NCI-H1930 (cell line): ENCODE results near the gene BRD2.
"Not testable (repeated sequence)": the region's sequence is repeated elsewhere in the genome, so short reads cannot be mapped to it uniquely, and the experiment has no call there.

Experiments used
- DNase-seq, 2 experiments: peaks; one replicate each; lab custom pipeline; 2025; lab: John Stamatoyannopoulos, UW

The BRD2 gene

DNA sequence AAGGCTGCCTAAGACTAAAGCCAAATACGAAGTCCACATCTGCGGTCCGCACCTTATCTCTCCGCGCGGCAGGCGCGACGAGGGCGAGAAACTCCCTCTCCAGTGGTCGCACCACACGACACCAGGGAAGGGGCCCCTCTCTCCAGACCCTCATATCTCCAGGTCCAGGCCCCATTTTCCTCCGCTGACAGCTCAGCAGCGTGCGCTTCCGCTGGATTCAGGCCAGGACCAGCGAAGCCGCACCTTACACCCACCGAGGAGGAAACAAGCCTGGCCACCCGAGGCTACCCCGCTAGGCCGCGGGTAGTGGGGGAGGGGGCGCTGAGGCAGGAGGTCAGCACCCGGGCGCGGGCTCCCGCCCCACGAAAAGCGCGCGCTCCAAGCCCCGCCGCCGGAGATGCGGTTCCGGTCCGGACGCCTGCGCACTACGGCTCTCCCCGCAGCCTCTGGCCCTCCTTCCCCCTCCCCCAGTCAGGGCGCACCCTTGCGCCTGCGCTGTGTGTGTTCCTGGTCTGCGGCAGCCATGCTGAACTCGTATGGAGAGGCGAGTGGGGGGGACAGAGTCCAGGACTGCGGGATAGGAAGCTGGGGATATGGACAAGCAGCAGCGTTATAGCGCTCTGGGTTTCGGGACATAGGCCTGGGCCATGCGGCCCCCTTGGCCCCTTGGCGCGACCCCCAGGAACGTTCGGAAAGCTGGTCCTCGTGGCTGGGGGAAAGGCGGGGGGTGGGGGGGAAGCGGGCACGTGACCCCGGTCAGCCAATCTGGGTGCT lies at the start of gene BRD2:
TSS of gene BRD2 (plus strand) at position 502 of the 774 bp plus-strand sequence. CDS start 4,305 bp downstream, outside the sequence.
- peak; percentile 90 to 96 for DNase-seq

DNA sequence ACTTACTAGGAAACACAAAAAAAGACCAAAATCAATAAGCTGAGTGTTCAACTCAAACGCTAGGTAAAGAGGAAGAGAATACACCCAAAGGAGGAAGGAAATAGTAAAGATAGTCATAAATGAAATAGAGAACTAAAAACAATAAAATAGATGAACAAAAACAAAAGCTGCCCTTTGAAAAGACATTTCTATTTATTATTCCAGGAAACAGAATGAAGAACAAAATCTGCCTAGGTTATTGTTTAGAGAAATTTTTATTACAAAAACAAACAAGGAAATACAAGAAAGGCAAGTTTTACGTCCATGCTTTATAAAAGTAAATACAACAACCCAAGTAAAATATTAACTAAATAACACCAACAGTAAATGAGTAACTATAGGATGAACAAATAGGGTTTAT lies 47.7 kb upstream of the BRD2 start:
- no peak for DNase-seq

DNA sequence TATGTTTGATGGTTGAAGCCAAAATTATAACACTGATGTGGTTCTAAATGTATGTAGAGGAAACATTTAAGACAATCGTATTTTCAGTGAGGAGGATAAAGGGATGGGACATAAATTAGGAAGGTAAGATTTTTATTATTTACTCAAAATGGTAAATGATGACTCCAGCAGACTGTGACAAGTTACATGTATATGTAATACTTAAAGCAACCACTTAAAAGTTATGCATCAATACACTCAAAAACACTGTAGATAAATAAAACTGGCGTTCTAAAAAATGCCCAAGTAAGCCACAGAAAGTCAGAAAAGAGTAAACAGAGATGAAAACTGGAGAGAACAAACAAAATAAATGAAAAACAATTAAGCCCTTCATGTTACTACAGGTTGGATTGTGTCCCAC lies 46.3 kb upstream of the BRD2 start:
- no peak for DNase-seq

DNA sequence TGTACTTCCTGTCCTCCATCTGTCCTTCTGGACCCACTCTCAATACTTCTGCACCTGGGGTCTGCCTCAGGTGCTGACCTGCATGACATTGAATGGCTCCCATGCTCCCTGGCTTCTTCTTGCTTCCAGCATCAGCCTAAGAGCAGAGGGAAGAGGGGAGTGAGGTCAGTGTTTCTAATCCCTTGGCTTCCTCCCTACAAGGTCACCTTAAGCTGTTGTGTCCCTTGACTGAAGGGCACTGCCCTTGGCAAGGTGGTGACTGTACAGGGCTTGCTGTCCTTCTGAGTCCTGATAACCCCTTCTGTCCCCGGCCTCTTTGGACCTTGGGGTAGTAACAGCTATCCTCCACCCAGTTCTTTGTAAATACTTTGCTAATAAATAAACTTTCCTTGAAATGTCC lies 37.2 kb upstream of the BRD2 start:
- DNase-seq: no peak

DNA sequence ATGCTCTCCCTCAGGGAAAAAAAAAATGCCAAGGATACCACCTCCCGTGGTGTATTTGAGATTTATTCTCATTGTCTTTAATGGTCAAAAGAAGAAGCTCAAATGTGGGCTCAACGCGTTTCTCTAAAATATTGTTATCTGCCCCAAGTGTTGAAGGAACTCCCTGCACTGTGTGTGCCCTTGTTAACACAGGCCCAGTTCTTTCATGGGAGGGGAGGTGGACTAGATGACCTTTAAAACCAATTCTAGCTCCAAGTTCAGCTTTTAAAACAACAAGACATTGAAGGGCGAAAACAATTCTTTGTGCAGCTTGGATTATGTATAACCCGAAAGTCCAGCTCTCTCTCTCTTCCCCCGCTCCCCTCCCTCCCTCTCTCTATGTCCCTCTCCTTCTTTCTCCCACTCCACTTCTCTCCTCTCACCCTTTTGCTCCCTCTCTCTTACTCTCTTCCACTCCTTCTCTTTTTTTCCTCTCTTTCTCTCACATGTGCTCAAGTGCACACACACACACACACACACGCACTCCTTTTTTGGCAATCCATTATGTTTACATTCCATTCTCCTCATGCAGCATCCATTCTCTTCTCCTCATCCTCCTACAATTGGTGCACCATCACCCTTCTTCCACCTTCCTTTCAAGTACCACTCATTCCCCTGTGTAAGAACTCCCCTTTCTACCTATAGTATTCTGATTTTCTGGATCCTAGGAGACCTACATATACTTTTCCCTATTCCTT lies 36.1 kb upstream of the BRD2 start:
- no peak for DNase-seq

DNA sequence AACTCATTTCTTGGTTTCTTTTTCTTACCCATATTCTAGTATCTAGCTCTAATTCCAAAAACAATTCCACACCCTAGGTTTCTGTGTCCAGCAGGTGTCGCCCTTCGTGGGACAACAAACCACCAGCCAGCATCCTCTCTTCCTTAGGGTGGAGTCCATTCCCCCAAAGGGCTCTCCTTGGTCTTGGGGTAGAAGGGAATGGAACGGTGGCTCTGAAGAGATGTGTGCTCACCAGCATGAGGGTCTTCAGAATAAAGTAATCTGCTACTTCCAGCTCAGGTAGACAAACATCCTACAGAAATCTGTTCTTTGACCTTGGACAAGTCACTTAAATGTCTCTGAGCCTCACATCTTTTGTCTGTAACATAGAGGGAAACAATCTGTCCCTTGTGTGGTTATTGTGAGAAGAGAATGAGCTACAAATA lies 34.7 kb upstream of the BRD2 start:
- DNase-seq: peak; percentile 14 to 49

DNA sequence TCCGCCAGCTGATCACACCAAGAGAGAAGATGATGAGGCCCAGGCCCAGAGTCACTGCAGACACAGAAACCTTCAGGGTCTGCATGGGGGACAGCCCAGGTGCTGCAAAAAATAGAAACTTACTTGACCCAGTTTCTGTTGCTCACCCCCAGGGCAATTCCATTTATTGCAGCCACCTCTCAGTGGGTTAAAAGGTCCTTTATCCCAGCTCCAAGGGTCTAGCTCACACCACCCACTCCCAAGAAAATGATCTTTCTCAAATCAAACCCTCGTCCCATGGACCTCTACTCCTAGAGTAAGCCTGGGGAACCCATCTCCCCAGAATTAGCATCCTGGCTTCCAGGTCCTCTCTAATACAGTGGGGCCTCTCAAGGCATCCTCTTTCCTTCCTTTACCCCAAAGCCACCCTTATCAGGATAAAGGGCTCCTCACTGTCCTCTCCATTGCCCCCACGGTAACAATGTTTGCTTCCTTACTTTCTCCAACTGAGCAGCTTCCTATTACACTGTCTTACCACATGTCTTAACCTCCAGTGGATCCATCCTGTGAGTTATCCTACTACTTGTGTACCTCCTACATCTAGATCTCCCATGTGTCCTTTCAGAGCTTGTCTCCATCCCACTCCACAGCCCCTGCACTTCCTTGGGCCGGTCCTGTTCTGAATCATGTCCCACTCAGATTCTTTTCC lies 32.7 kb upstream of the BRD2 start:
- no peak for DNase-seq

DNA sequence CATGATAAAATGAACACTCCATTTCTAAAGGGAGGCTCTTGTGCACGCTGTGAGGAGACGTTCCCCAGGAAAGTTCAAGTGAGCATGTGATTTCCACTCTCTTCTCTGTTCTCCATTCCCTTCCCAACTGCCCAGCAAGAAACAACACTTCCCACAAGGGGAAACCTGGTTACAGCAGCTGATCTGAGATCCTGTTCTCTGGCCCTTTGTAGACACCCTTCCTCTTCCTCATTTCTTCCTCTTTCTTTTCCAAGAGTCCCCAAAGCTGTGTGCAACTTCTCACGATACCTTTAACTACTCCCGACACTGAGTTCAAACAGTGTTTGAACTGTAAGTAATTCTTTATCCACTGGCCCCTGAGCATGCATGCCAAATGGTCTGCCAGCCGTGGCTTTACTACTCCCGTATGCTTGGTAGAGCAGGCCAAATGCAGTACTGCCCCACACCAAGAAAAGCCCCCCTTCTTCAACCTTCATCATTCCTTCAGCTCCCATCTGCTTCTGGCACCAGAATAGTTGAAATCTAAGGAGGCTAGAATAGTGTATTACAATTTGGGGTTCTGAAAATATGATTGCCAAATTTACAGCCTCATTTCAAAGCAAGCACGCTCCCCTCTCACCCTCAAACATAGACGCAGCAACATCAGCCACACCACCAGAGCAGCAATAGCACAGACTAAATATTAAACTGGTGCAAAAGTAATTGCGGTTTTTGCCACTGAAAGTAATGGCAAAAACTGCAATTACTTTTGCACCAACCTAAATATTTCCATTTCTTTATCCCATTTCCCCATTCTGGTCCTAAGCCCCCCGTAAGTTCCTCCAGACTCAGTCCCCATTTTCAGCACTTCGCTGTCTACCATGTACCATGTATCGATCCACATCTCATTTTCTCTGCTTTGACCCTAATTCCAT lies 31.9 kb upstream of the BRD2 start:
- DNase-seq: no peak

DNA sequence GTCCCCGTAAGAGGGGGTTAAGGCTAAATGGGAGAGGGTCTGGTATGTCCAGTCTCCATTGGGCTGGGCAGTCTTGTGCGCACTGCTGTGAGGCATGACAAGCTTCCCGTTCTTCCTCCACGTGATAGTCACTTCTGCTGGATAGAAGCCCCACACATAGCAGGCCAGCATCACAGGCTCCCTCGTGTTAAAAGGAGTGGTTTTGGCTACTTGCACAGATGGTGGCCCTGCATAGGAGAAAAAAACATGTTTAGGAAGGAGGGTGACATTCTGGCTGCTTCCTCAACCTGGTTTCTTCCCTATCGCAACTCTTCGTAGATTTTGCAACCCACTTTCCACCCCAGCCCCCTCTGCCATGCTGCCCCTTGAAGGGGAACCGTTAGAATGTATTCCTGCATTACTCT lies 31.2 kb upstream of the BRD2 start:
- DNase-seq: no peak

DNA sequence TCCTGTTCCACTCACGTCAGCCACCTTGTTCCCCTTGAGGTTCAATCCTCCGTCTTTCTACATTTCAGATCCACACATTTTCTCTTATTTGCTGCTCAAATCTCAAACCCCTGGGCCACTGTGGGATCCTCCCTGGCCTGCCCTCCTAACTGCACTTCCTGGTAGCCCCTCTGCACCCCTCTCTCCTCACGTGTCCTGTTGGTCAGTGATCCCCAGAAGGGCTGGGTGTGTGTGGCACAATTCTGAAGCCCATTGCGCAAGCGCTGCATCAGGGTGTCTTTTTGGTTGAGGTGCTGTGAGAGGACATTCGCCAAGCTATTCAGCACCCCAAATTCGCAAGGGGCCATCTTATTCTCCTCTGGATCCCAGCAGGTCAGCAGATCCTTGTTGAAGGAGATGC lies 29.9 kb upstream of the BRD2 start:
- no peak for DNase-seq

DNA sequence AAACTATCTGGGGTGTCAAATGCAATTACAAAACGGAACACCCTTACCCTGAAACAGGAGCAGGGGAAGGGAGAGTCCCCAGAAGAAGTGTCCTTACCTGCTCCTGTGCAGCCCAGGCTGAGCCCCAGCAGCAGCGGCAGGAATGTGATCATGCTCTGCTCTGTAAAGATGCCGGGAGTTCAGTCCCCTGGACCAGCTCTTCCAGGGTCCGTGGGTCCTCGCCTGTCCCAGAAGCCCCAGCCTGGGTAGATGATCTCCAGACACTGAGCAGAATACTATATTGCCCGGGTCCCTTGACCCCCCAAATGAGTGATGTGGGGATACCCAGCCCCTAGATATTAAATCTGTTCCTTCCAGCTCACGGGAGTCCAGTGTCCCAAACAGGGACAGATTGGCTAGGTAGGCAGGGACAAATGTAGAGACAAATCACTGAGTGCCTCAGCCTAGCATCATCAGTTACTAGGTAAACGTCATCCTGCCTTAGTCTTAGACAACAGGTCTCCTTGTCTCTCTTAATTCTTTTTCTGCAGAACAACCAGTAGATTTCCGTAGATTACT lies 27.7 kb upstream of the BRD2 start, which contains the start of gene HLA-DMB:
TSS of gene HLA-DMB (minus strand) at position 373 of the 558 bp plus-strand sequence. CDS start at position 152, 221 bp downstream.
- DNase-seq: peak; percentile 6 to 37

DNA sequence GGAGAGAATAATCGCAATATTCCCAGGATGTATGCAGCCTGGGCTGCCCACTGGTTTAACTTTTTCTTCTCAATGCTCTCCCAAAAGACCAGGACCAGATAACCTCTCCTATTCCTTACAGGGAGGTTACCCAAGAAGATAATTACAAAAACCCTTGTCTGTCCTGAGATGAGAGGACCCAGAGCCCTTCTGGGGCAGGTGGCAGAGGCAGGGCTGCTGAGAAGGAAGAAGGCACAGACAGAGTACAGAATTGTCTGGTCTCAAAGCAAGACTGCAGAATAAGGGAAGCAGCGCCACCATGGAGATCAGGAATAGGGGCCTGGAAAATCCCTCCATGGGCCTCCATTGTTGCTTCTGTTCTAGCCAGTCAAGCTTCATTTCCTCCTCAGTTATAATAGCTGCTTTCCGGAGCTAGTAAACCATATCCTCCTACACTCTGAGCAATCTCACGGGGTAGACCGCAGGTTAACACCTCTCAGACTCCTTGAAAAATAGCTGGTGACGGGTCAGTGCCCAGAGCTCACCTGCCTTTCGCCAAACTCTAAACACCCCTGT lies 27.1 kb upstream of the BRD2 start:
- DNase-seq: no peak

DNA sequence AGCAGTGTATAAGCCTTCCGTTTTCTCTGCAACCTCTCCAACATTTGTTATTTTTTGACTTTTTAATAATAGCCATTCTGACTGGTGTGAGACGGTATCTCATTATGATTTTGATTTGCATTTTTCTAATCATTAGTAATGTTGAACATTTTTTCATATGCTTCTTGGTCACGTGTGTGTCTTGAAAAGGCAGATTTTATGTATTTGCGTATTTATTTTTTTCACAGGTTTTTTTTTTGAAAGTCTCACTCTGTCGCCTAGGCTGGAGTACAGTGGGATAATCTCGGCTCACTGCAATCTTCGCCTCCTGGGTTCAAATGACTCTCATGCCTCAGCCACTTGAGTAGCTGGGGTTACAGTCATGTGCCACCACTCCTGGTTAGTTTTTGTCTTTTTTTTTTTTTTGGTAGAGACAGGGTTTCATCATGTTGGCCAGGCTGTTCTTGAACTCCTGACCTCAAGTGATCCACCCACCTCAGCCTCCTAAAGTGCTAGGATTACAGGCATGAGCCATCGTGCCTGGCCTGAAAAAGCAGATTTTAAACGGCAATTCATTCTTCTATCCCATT lies 25.8 kb upstream of the BRD2 start:
- not testable (repeated sequence) for DNase-seq

DNA sequence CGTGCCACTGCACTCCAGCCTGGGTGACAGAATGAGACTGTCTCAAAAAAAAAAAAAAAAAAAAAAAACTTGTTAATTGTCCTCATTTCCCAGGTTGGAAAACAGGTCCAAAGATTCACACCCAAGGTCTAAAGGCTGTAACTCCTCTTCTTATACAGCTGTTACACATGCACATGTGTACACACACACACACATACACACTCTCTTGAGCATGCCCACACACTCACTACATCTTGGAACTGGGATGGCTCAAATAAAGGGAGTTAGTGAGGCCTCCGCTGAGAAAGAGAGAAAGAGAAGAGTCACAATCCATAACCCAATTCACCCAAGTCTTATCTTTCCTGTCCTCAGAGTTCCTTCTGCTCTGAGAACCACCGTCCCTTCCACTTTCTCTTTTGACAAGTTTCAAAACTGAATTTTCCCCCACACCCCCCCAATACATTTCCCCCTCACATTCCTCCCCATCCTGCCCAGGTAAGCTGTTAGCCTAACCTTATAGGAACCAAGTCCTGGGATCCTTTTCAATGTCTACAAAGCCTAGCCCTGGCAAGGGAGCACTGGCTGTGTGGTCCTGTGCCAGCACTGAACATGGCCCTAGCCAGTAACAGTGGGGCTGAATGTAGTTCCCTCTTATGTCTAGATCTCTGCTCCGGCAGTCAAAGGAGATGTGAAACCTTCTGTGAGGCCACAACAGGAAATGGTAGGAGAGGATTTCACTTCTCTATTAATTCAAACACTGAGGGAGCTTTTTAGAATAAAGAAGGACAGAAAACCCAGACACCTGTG lies 24.3 kb upstream of the BRD2 start:
- DNase-seq: no peak

DNA sequence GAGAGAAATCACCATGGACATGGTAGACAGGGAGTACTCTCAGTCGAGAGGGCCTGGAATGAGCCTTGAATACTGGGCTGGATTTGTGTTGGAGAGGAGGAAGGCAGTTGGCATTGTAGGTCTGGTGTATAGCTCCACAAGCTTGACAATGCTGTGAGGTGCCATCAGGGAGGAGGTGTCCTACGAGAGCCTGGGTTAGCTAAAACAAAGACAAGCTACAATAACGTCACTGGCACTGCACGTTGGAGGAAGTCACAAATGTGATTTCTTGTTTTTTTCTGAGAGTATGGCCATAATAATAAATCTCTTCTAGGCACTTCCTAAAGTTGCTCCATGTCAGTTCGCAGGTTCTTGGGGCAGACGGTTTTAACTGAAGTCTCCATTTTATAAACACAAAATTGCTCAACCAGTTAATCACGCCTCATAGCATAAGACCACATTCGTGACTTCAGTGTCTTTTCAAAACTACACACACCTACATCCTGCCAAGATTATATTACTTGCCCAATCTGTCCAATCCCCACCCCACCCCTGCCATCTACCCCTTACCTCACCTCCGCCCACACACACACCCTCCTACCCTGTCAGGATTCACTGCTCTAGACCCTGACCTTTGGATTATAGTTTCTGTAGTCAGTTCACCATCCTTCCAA lies 23.2 kb upstream of the BRD2 start:
- DNase-seq: no peak

DNA sequence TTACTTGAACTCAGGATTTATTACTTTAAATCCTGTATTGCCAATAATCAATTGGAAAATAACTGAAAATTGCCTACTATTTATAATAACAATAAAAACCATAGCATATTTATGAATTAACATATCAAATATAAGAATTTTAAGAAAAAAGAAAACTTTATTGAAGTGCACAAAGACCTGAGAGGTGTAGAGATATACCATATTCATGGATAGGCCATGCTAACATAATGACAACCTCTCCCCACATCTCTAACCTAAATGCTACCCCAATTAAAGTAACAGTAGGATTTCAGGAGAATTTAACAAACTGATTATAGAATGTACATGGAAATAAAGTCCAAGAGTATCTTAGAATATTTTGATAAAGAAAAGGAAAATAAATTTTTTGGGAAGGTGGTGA lies 22.4 kb upstream of the BRD2 start:
- no peak for DNase-seq

DNA sequence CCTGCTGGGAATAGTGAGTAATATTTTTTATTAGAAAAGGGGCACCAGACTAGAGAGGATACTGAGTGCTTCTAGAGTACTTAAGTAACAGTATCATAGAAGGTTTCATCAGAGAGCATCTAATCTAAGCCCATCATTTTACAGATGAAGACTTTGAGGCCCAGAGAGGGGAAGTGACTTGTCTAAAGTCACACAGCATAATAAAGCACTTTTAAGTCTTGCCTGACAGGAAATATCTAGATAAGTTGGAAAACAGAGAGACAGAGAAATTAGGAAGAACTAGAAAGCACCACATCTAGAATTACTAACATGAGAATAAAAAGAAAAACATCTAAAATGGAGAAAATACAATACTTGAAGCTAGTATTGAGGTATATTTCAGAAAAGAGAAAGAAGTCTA lies 21.5 kb upstream of the BRD2 start:
- DNase-seq: no peak

DNA sequence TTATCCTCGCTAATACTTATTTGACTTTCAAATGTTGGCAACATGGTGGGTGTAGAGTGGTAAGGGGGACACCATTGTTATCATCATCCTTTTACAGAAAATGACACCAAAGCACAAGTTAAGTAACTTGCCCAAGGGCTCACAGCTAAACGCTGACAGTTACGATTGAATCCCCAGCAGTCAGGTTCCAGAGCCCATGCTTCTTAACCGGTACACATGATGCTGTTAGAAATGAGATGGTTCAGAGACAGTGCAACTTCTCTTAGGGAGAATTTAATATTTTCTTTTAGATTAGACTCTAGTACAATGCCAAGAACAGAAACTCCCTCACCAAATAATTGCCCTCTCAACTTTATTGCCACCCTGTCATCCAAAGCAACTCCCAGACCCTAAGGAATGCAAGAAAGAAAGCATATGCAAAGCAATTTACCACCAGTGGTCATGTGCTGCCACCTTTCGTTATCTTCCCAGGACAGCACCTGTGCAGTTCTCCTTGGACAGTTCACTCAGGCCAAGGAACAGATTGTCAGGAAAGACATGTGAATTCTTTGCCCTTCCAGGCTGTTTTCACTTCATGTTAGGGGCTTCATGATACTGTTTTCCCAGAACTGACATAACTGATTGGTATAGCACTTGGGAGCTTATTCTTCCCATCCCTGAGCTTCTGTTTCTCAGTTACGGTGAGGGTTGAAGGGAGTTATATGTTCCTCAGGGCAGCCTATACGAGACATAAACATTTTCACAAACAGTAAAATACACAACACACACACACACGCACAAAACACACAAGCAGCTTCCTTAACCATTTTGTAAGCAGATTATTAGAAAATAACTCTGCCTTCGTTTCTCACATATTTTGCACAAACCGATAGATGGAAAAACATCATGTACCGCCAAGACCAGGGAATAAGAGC lies 20.6 kb upstream of the BRD2 start:
- DNase-seq: peak; percentile 4 to 8
